ENCODE data around the gene NMUR1.

GRCh38 chr2:231522418-231523180 lies 7.6 kb downstream of the NMUR1 start:
- TF ChIP-seq POLR2AphosphoS5 (IDR thresholded peaks at IDR 0.05; ENCODE audit: insufficient read depth, low read depth, low read length): no peak
- TF ChIP-seq CTCF (IDR thresholded peaks at IDR 0.05; ENCODE audit: extremely low read depth in 1 of 2, insufficient read depth in 1 of 2, low read depth in 1 of 2, low read length in 2 of 2): no peak
- TF ChIP-seq JUN (IDR thresholded peaks at IDR 0.05; ENCODE audit: borderline replicate concordance, insufficient read depth, insufficient read length, low read depth): no peak
- no peak for TF ChIP-seq POLR2A (IDR thresholded peaks at IDR 0.05; ENCODE audit: low read depth, low read length)
- no peak for TF ChIP-seq EZH2 (IDR thresholded peaks at IDR 0.05; ENCODE audit: borderline replicate concordance, low read depth, low read length, severe bottlenecking)
- no peak for TF ChIP-seq MAX (IDR thresholded peaks at IDR 0.05; ENCODE audit: insufficient read depth, insufficient read length)
- no peak for TF ChIP-seq MYC (IDR thresholded peaks at IDR 0.05; ENCODE audit: low read depth, low read length)
- no peak for TF ChIP-seq GATA2 (IDR thresholded peaks at IDR 0.05; ENCODE audit: insufficient read depth, insufficient read length, low read depth, low read length)
- no peak for TF ChIP-seq FOS (IDR thresholded peaks at IDR 0.05; ENCODE audit: borderline replicate concordance, insufficient read depth, low read length)
